GM12864 (cell line): ENCODE measurements around the gene PSMA2.

ENCODE experiments used
- DNase-seq: peaks from one replicate; pipeline ENCODE4 v3.0.0-alpha.2; 2011; ENCODE audit warnings: low read depth
- H3K4me3 ChIP-seq: 2 replicates; pipeline ENCODE4 v1.5.1; 2011; ENCODE audit warnings: mild to moderate bottlenecking, low read depth, low read length, control low read depth
- CTCF ChIP-seq: IDR thresholded peaks from 2 replicates; pipeline ENCODE4 v1.5.1; 2011; ENCODE audit warnings: low read depth, mild to moderate bottlenecking, moderate library complexity, low read length, control low read depth, inconsistent platforms; ENCODE audit errors: missing control alignments

Gene PSMA2

GRCh38 chr7:42945821-42946626 lies 14.1 kb upstream of the PSMA2 start:
- DNase-seq: no peak
- H3K4me3 ChIP-seq: peak overlapping the region; percentile 26
- TF ChIP-seq CTCF: no peak

- TF ChIP-seq CTCF: peak; percentile 84
- no peak overlapping the region for H3K4me3 ChIP-seq
- DNase-seq: peak; percentile 54
Observed at GRCh38 chr7:42940985-42941847, 9.2 kb upstream of the PSMA2 start.

GRCh38 chr7:42939457-42940240 lies 7.7 kb upstream of the PSMA2 start:
- no peak overlapping the region for H3K4me3 ChIP-seq
- DNase-seq: no peak
- TF ChIP-seq CTCF: no peak

GRCh38 chr7:42935861-42936260 lies 3.9 kb upstream of the PSMA2 start:
- DNase-seq: no peak
- no peak overlapping the region for H3K4me3 ChIP-seq

GRCh38 chr7:42934291-42934690 lies 2.3 kb upstream of the PSMA2 start:
- no peak overlapping the region for H3K4me3 ChIP-seq
- DNase-seq: no peak
- TF ChIP-seq CTCF: no peak

More at GRCh38 chr7:42935861-42936260, 3.9 kb upstream of the PSMA2 start:
- no peak for TF ChIP-seq CTCF

GRCh38 chr7:42932811-42933591 lies 1.0 kb upstream of the PSMA2 start:
- no peak for DNase-seq
- peak overlapping the region; percentile 94 for H3K4me3 ChIP-seq
- TF ChIP-seq CTCF: no peak
